SK-N-SH treated with all-trans-retinoic acid at 6 μM for 48 hours (cell line): Measurements from ENCODE around the gene AURKB.

Experiments used
- ARNTL ChIP-seq: fragments of 450-650 bp; formaldehyde crosslinking; IDR thresholded peaks from 2 replicates; pipeline ENCODE4 v1.5.0; 2020; ENCODE audit warnings: low read depth, mild to moderate bottlenecking, moderate library complexity, borderline replicate concordance
- OSR1 ChIP-seq: fragments of 250-450 bp; sonication (Bioruptor Pico); IDR thresholded peaks from 2 replicates; pipeline ENCODE4 v1.8.0; 2022; ENCODE audit warnings: moderate library complexity, mild to moderate bottlenecking, inconsistent platforms
- SNAI2 ChIP-seq: fragments of 250-450 bp; sonication (Bioruptor Pico); IDR thresholded peaks from 2 replicates; pipeline ENCODE4 v1.5.0; 2020; ENCODE audit warnings: mild to moderate bottlenecking, moderate library complexity
- TCF4 ChIP-seq: fragments of 250-450 bp; sonication (Bioruptor Pico); IDR thresholded peaks from 2 replicates; pipeline ENCODE4 v1.8.0; 2021; ENCODE audit warnings: mild to moderate bottlenecking, moderate library complexity, borderline replicate concordance
- ZFP3 ChIP-seq: fragments of 250-450 bp; sonication (Bioruptor Pico); IDR thresholded peaks from 2 replicates; pipeline ENCODE4 v1.5.0; 2020; ENCODE audit warnings: mild to moderate bottlenecking, moderate library complexity
- ZNF70 ChIP-seq: fragments of 450-650 bp; formaldehyde crosslinking; IDR thresholded peaks from 2 replicates; pipeline ENCODE4 v1.5.0; 2020; ENCODE audit warnings: mild to moderate bottlenecking, moderate library complexity
- ZNF8 ChIP-seq: fragments of 450-650 bp; formaldehyde crosslinking; IDR thresholded peaks from 2 replicates; pipeline ENCODE4 v1.5.0; 2020; ENCODE audit warnings: mild to moderate bottlenecking, moderate library complexity
- TF ChIP-seq, protein P1 (sequence below): fragments of 250-450 bp; sonication (Bioruptor Pico); IDR thresholded peaks from 2 replicates; pipeline ENCODE4 v1.5.0; 2020; ENCODE audit warnings: mild to moderate bottlenecking, moderate library complexity
- TF ChIP-seq, protein P2 (sequence below): fragments of 250-450 bp; sonication (Bioruptor Pico); IDR thresholded peaks from 2 replicates; pipeline ENCODE4 v1.8.0; 2020; ENCODE audit warnings: mild to moderate bottlenecking, moderate library complexity, borderline replicate concordance

DNA sequence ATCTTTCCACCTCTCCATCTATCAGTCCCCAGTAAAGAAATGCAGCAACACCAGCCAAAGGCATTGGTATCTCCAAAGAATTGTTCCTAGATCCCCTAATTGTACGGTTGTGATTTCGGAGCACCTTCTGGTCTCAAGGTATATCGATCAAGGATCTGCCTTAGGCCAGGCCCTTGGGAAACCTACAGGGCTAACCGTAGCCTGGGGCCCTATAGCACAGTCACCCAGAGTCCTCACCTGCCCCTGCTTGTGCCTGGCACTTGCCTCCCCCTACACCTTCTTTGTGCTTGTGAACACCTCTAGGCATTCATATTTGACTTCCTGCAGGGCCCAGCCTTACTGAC is 16.8 kb upstream of the AURKB start:
- TF ChIP-seq OSR1 (no peak), ARNTL (CRISPR knock-in tag) (no peak), ZNF8 (CRISPR knock-in tag) (no peak), TCF4 (CRISPR knock-in tag) (no peak), ZFP3 (no peak), ZNF70 (CRISPR knock-in tag) (no peak), SNAI2 (CRISPR knock-in tag) (no peak)
- TF ChIP-seq, protein P1, sequence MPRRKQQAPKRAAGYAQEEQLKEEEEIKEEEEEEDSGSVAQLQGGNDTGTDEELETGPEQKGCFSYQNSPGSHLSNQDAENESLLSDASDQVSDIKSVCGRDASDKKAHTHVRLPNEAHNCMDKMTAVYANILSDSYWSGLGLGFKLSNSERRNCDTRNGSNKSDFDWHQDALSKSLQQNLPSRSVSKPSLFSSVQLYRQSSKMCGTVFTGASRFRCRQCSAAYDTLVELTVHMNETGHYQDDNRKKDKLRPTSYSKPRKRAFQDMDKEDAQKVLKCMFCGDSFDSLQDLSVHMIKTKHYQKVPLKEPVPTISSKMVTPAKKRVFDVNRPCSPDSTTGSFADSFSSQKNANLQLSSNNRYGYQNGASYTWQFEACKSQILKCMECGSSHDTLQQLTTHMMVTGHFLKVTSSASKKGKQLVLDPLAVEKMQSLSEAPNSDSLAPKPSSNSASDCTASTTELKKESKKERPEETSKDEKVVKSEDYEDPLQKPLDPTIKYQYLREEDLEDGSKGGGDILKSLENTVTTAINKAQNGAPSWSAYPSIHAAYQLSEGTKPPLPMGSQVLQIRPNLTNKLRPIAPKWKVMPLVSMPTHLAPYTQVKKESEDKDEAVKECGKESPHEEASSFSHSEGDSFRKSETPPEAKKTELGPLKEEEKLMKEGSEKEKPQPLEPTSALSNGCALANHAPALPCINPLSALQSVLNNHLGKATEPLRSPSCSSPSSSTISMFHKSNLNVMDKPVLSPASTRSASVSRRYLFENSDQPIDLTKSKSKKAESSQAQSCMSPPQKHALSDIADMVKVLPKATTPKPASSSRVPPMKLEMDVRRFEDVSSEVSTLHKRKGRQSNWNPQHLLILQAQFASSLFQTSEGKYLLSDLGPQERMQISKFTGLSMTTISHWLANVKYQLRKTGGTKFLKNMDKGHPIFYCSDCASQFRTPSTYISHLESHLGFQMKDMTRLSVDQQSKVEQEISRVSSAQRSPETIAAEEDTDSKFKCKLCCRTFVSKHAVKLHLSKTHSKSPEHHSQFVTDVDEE (CRISPR knock-in tag) = no peak
- TF ChIP-seq, protein P2, sequence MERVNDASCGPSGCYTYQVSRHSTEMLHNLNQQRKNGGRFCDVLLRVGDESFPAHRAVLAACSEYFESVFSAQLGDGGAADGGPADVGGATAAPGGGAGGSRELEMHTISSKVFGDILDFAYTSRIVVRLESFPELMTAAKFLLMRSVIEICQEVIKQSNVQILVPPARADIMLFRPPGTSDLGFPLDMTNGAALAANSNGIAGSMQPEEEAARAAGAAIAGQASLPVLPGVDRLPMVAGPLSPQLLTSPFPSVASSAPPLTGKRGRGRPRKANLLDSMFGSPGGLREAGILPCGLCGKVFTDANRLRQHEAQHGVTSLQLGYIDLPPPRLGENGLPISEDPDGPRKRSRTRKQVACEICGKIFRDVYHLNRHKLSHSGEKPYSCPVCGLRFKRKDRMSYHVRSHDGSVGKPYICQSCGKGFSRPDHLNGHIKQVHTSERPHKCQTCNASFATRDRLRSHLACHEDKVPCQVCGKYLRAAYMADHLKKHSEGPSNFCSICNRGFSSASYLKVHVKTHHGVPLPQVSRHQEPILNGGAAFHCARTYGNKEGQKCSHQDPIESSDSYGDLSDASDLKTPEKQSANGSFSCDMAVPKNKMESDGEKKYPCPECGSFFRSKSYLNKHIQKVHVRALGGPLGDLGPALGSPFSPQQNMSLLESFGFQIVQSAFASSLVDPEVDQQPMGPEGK (CRISPR knock-in tag) = no peak
